HEK293 (cell line): ENCODE data around the gene MECP2.

Experiments used
- CTCF ChIA-PET: fragments of 350-600 bp; formaldehyde crosslinking; extraction: SDS; loops from one replicate; lab custom pipeline; 2021; ENCODE audit warnings: antibody characterized with exemption; lab: Yijun Ruan, JAX
- POLR2A ChIA-PET: fragments of 300-600 bp; formaldehyde crosslinking; extraction: SDS; loops from one replicate; lab custom pipeline; 2020; ENCODE audit warnings: antibody characterized with exemption, inconsistent platforms; lab: Yijun Ruan, JAX
- H3K27ac ChIP-seq: fragments of 200-500 bp; sonication (Bioruptor generic); 2 replicates; pipeline ENCODE4 v1.5.1; 2014; ENCODE audit warnings: low read depth, low read length, control low read depth, inconsistent platforms; ENCODE audit errors: extremely low read depth
- H3K36me3 ChIP-seq, 2 experiments: fragments of 200-500 bp in 1 of 2; sonication (Bioruptor generic) in 1 of 2; 1 replicate in 1 of 2; 2 replicates in 1 of 2; pipeline ENCODE4 v1.5.1; 2014 to 2017; ENCODE audit warnings: inconsistent platforms in 2 of 2, low read length in 2 of 2; ENCODE audit not compliant: control insufficient read depth in 2 of 2, insufficient read depth in 1 of 2
- H3K4me1 ChIP-seq: fragments of 200-500 bp; sonication (Bioruptor generic); 2 replicates; pipeline ENCODE4 v1.5.1; 2014; ENCODE audit warnings: mild to moderate bottlenecking, low read length, inconsistent platforms; ENCODE audit not compliant: control insufficient read depth, insufficient read depth
- H3K4me3 ChIP-seq: 2 replicates; pipeline ENCODE4 v1.5.1; 2011; ENCODE audit warnings: low read depth, mild to moderate bottlenecking, control low read depth, low read length, moderate library complexity
- H3K9me3 ChIP-seq: fragments of 200-500 bp; sonication (Bioruptor generic); 2 replicates; pipeline ENCODE4 v1.5.1; 2014; ENCODE audit warnings: low read depth, low read length, inconsistent platforms; ENCODE audit not compliant: control insufficient read depth, insufficient read depth
- ATF2 ChIP-seq: fragments of 450-650 bp; formaldehyde crosslinking; IDR thresholded peaks from 2 replicates; pipeline ENCODE4 v1.5.1; 2016; ENCODE audit warnings: missing biosample characterization, missing genetic modification characterization, low read depth
- GLIS2 ChIP-seq: fragments of 450-650 bp; formaldehyde crosslinking; IDR thresholded peaks from 2 replicates; pipeline ENCODE4 v1.5.1; 2016; ENCODE audit warnings: missing biosample characterization, missing genetic modification characterization
- KLF16 ChIP-seq: fragments of 450-650 bp; formaldehyde crosslinking; IDR thresholded peaks from 2 replicates; pipeline ENCODE4 v1.5.1; 2017; ENCODE audit warnings: missing biosample characterization, missing genetic modification characterization
- MYNN ChIP-seq: fragments of 450-650 bp; formaldehyde crosslinking; IDR thresholded peaks from 2 replicates; pipeline ENCODE4 v1.5.1; 2016; ENCODE audit warnings: missing biosample characterization, missing genetic modification characterization, borderline replicate concordance
- PATZ1 ChIP-seq: fragments of 450-650 bp; formaldehyde crosslinking; IDR thresholded peaks from 2 replicates; pipeline ENCODE4 v1.5.1; 2016; ENCODE audit warnings: missing biosample characterization, missing genetic modification characterization
- PRDM2 ChIP-seq: fragments of 450-650 bp; formaldehyde crosslinking; IDR thresholded peaks from 2 replicates; pipeline ENCODE4 v1.5.1; 2016; ENCODE audit warnings: missing biosample characterization, missing genetic modification characterization, borderline replicate concordance
- ZBTB26 ChIP-seq: fragments of 450-650 bp; formaldehyde crosslinking; optimal IDR thresholded peaks from 2 replicates; pipeline ENCODE3; 2016; ENCODE audit warnings: missing biosample characterization, mild to moderate bottlenecking, missing genetic modification characterization
- ZBTB6 ChIP-seq: fragments of 450-650 bp; formaldehyde crosslinking; IDR thresholded peaks from 2 replicates; pipeline ENCODE4 v1.5.1; 2017; ENCODE audit warnings: missing biosample characterization, missing genetic modification characterization
- ZBTB7A ChIP-seq: fragments of 450-650 bp; formaldehyde crosslinking; IDR thresholded peaks from 2 replicates; pipeline ENCODE4 v1.5.1; 2016; ENCODE audit warnings: low read depth, missing biosample characterization, missing genetic modification characterization
- ZNF335 ChIP-seq: fragments of 450-650 bp; formaldehyde crosslinking; conservative IDR thresholded peaks from 2 replicates; pipeline ENCODE4 v1.5.1; 2016; ENCODE audit warnings: missing biosample characterization, missing genetic modification characterization
- ZNF341 ChIP-seq: fragments of 450-650 bp; formaldehyde crosslinking; IDR thresholded peaks from 2 replicates; pipeline ENCODE4; 2016; ENCODE audit warnings: low read depth, missing biosample characterization, missing genetic modification characterization
- ZNF398 ChIP-seq: fragments of 450-650 bp; formaldehyde crosslinking; IDR thresholded peaks from 2 replicates; pipeline ENCODE4 v1.5.1; 2017; ENCODE audit warnings: missing biosample characterization, missing genetic modification characterization
- ZNF514 ChIP-seq: fragments of 450-650 bp; formaldehyde crosslinking; IDR thresholded peaks from 2 replicates; pipeline ENCODE4 v1.5.1; 2016; ENCODE audit warnings: missing biosample characterization, missing genetic modification characterization
- ZNF521 ChIP-seq: fragments of 450-650 bp; formaldehyde crosslinking; IDR thresholded peaks from 2 replicates; pipeline ENCODE4 v1.5.1; 2017; ENCODE audit warnings: missing biosample characterization, mild to moderate bottlenecking, missing genetic modification characterization
- ZNF596 ChIP-seq: fragments of 450-650 bp; IDR thresholded peaks from 2 replicates; pipeline ENCODE4 v1.5.0; 2018; ENCODE audit warnings: missing biosample characterization, mild to moderate bottlenecking, missing genetic modification characterization, moderate library complexity
- ZNF629 ChIP-seq: fragments of 450-650 bp; formaldehyde crosslinking; IDR thresholded peaks from 2 replicates; pipeline ENCODE4 v1.5.1; 2017; ENCODE audit warnings: missing biosample characterization, missing genetic modification characterization
- ZNF639 ChIP-seq: fragments of 450-650 bp; formaldehyde crosslinking; IDR thresholded peaks from 2 replicates; pipeline ENCODE4 v1.5.1; 2016; ENCODE audit warnings: missing biosample characterization, missing genetic modification characterization
- ZNF791 ChIP-seq: fragments of 450-650 bp; formaldehyde crosslinking; IDR thresholded peaks from 2 replicates; pipeline ENCODE4 v1.5.1; 2016; ENCODE audit warnings: missing biosample characterization, missing genetic modification characterization

The MECP2 gene

GRCh38 chrX:154098551-154098950, 1.0 kb upstream of the MECP2 start (continued):
- TF ChIP-seq ZNF629 (tag by site-specific recombination) (no peak), PRDM2 (tag by site-specific recombination) (no peak), ZNF639 (tag by site-specific recombination) (no peak), ZNF791 (tag by site-specific recombination) (no peak)

- H3K4me1 ChIP-seq, result peaks cover 14% of the 10 kb centered on the region
- peak overlapping the region; percentile 61 for H3K4me3 ChIP-seq
- POLR2A ChIA-PET, result interaction anchor here (0.7 to 1.0 kb wide), 3 partner anchors 14 to 126 kb away, joined by 3 to 5 read pairs (median 3); partner anchors contain the start of gene HCFC1
- H3K36me3 ChIP-seq, result no peaks in the 10 kb centered on the region
- CTCF ChIA-PET, result no interaction called here
- peak overlapping the region; percentile 63; the same call in 1 of the 2 replicates for H3K27ac ChIP-seq
- no peaks in the 10 kb centered on the region for H3K9me3 ChIP-seq
- TF ChIP-seq ATF2 (tag by site-specific recombination) (no peak), ZNF335 (tag by site-specific recombination) (no peak), ZBTB26 (tag by site-specific recombination) (peak; percentile 53), ZNF514 (tag by site-specific recombination) (no peak), MYNN (tag by site-specific recombination) (no peak), GLIS2 (tag by site-specific recombination) (peak; percentile 44; the same call in 1 of the 2 replicates), ZNF398 (tag by site-specific recombination) (peak; percentile 88), ZNF521 (tag by site-specific recombination) (no peak), PATZ1 (tag by site-specific recombination) (peak; percentile 66), KLF16 (tag by site-specific recombination) (no peak), ZNF341 (peak; percentile 41; the same call in 1 of the 2 replicates), ZNF596 (tag by site-specific recombination) (0 out of 2 replicates have a peak, but pooled peaks have one; percentile 19), ZBTB7A (tag by site-specific recombination) (no peak), ZBTB6 (tag by site-specific recombination) (no peak)
Measured at GRCh38 chrX:154097003-154097588, 421 bp downstream of the MECP2 start.
